IMR-90 (cell line): Measurements from ENCODE around the gene JPT2.

Experiments used
- BHLHE40 ChIP-seq: fragments of 150-350 bp; IDR thresholded peaks from 2 replicates; pipeline ENCODE4 v1.6.1; 2016; ENCODE audit warnings: mild to moderate bottlenecking, low read depth, low read length
- CEBPB ChIP-seq: IDR thresholded peaks from 2 replicates; pipeline ENCODE4 v1.6.1; 2012; ENCODE audit warnings: low read depth, low read length, improper control_type of control experiment
- CHD1 ChIP-seq: IDR thresholded peaks from 2 replicates; pipeline ENCODE4 v1.6.1; 2012; ENCODE audit warnings: low read depth, low read length, improper control_type of control experiment
- MAFK ChIP-seq: IDR thresholded peaks from 2 replicates; pipeline ENCODE4 v1.6.1; 2012; ENCODE audit warnings: low read depth, low read length, improper control_type of control experiment
- MAZ ChIP-seq: IDR thresholded peaks from 2 replicates; pipeline ENCODE4 v1.6.1; 2012; ENCODE audit warnings: low read depth, mild to moderate bottlenecking, low read length, improper control_type of control experiment, moderate library complexity, borderline replicate concordance
- MXI1 ChIP-seq: IDR thresholded peaks from 2 replicates; pipeline ENCODE4 v1.6.1; 2012; ENCODE audit warnings: low read depth, mild to moderate bottlenecking, low read length, moderate library complexity, borderline replicate concordance
- NFE2L2 ChIP-seq: fragments of 150-350 bp; IDR thresholded peaks from 2 replicates; pipeline ENCODE4 v1.6.1; 2016; ENCODE audit warnings: low read depth, mild to moderate bottlenecking, low read length
- POLR2A ChIP-seq: IDR thresholded peaks from 2 replicates; pipeline ENCODE4 v1.6.1; 2012; ENCODE audit warnings: mild to moderate bottlenecking, low read depth, low read length
- RAD21 ChIP-seq: IDR thresholded peaks from 2 replicates; pipeline ENCODE4 v1.6.1; 2012; ENCODE audit warnings: low read length, improper control_type of control experiment
- RCOR1 ChIP-seq: IDR thresholded peaks from 2 replicates; pipeline ENCODE4 v1.6.1; 2012; ENCODE audit warnings: mild to moderate bottlenecking, low read length, improper control_type of control experiment; ENCODE audit not compliant: insufficient replicate concordance
- RFX5 ChIP-seq: IDR thresholded peaks from 2 replicates; pipeline ENCODE4 v1.8.0; 2012; ENCODE audit warnings: low read depth, mild to moderate bottlenecking, low read length, moderate library complexity
- SMC3 ChIP-seq: fragments of 150-350 bp; IDR thresholded peaks from 2 replicates; pipeline ENCODE4 v1.6.1; 2016; ENCODE audit warnings: low read depth, mild to moderate bottlenecking, antibody characterized with exemption, low read length, moderate library complexity
- TF ChIP-seq, protein P1 (sequence below): conservative IDR thresholded peaks from 2 replicates; pipeline ENCODE4 v1.5.1; 2012; ENCODE audit warnings: mild to moderate bottlenecking, low read depth, low read length, improper control_type of control experiment
- TF ChIP-seq, protein P2 (sequence below): fragments of 150-350 bp; IDR thresholded peaks from 2 replicates; pipeline ENCODE4 v1.6.1; 2017; ENCODE audit warnings: mild to moderate bottlenecking, antibody characterized with exemption, low read length, low read depth

GRCh38 chr16:1744338-1744840, 66.3 kb downstream of the JPT2 start:
- no peak for TF ChIP-seq SMC3
- no peak for TF ChIP-seq RAD21
- TF ChIP-seq POLR2A = no peak
- TF ChIP-seq, protein P1, sequence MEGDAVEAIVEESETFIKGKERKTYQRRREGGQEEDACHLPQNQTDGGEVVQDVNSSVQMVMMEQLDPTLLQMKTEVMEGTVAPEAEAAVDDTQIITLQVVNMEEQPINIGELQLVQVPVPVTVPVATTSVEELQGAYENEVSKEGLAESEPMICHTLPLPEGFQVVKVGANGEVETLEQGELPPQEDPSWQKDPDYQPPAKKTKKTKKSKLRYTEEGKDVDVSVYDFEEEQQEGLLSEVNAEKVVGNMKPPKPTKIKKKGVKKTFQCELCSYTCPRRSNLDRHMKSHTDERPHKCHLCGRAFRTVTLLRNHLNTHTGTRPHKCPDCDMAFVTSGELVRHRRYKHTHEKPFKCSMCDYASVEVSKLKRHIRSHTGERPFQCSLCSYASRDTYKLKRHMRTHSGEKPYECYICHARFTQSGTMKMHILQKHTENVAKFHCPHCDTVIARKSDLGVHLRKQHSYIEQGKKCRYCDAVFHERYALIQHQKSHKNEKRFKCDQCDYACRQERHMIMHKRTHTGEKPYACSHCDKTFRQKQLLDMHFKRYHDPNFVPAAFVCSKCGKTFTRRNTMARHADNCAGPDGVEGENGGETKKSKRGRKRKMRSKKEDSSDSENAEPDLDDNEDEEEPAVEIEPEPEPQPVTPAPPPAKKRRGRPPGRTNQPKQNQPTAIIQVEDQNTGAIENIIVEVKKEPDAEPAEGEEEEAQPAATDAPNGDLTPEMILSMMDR = no peak
- TF ChIP-seq RFX5 = no peak
- no peak for TF ChIP-seq CHD1
- TF ChIP-seq MXI1 = no peak
- no peak for TF ChIP-seq BHLHE40
- TF ChIP-seq MAFK = no peak
- TF ChIP-seq NFE2L2 = no peak
- no peak for TF ChIP-seq CEBPB
- TF ChIP-seq, protein P2, sequence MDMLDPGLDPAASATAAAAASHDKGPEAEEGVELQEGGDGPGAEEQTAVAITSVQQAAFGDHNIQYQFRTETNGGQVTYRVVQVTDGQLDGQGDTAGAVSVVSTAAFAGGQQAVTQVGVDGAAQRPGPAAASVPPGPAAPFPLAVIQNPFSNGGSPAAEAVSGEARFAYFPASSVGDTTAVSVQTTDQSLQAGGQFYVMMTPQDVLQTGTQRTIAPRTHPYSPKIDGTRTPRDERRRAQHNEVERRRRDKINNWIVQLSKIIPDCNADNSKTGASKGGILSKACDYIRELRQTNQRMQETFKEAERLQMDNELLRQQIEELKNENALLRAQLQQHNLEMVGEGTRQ = no peak
- no peak for TF ChIP-seq MAZ
- TF ChIP-seq RCOR1 = no peak
